Body of pancreas (tissue), 4 donors: ENCODE measurements around the gene PFN4. TPM values are rescaled to one million over a fixed set of nuclear protein-coding genes. Genes with fewer than 3 reads are reported as not detected.
"Not testable (repeated sequence)": the region's sequence is repeated elsewhere in the genome, so short reads cannot be mapped to it uniquely, and the experiment has no call there.

ENCODE experiments used
- ATAC-seq: fragments of 150-250 bp; one replicate; pipeline ENCODE4 v1.9.1; 2016
- DNase-seq, 4 donors: peaks; one replicate each; pipeline ENCODE4 v3.0.0-alpha.2; 2019
- H3K27ac ChIP-seq, 4 donors: fragments of 200-600 bp; sonication (generic); 1 replicate in 3 of 4; 2 replicates in 1 of 4; pipeline versions ENCODE4 v1.5.1 to v1.6.1; 2016 to 2019; ENCODE audit warnings: mild to moderate bottlenecking in 1 of 4, mixed read lengths in 1 of 4, moderate library complexity in 1 of 4
- H3K27me3 ChIP-seq, 2 donors: fragments of 200-600 bp; sonication (generic); one replicate each; pipeline ENCODE4 v1.6.0; 2016; ENCODE audit warnings: mild to moderate bottlenecking in 1 of 2
- H3K36me3 ChIP-seq, 2 donors: fragments of 200-600 bp; sonication (generic); replicated peaks in 1 of 2; 2 replicates each; pipeline ENCODE4 v1.5.1; 2016; ENCODE audit warnings: low read depth in 2 of 2; ENCODE audit not compliant: insufficient read depth in 1 of 2
- H3K4me1 ChIP-seq: fragments of 200-600 bp; sonication (generic); one replicate; pipeline ENCODE4 v1.6.0; 2016
- H3K4me3 ChIP-seq, 2 donors: fragments of 200-600 bp; sonication (generic); 1 replicate in 1 of 2; 2 replicates in 1 of 2; pipeline ENCODE4 v1.5.1; 2016 to 2019
- H3K9me3 ChIP-seq, 3 donors: fragments of 200-600 bp; sonication (generic); 1 replicate in 2 of 3; 2 replicates in 1 of 3; pipeline ENCODE4 v1.5.1; 2016
- CTCF ChIP-seq, 7 experiments: fragments of 450-650 bp in 4 of 7; fragments of 200-600 bp in 3 of 7; sonication (generic) in 3 of 7; IDR thresholded peaks; one replicate each; pipeline ENCODE4 v1.5.1; 2016 to 2019; ENCODE audit warnings: antibody characterized with exemption in 7 of 7
- POLR2A ChIP-seq, 3 donors: fragments of 450-650 bp; IDR thresholded peaks; one replicate each; pipeline ENCODE4 v1.6.1; 2016; ENCODE audit warnings: antibody characterized with exemption in 3 of 3, mild to moderate bottlenecking in 2 of 3
- WGBS, 2 donors: methylation state at CpG; one replicate each; pipeline ENCODE4 v1.1.5; 2017; 5-methylcytosine and 5-hydroxymethylcytosine counted together
- intact Hi-C: fragments of 100-400 bp; cut with DNase I; formaldehyde crosslinking; loops from one replicate; pipeline ENCODE4 v1.15.1; 2023
- total RNA-seq, 2 donors: library from RNA; depleted of rRNA; stranded (reverse); fragments of >200 nt; gene quantifications; one replicate each; pipeline ENCODE4 v1.1.0, GENCODE V29; 2016

The PFN4 gene
- total RNA-seq, 2 donors from 2014 or later = not detected

- Histone ChIP-seq H3K27me3 (no peaks in the 10 kb centered on the region), H3K36me3 (no peaks in the 10 kb centered on the region), H3K9me3 (no peaks in the 10 kb centered on the region), H3K4me1 (peaks cover 12% of the 10 kb centered on the region), H3K27ac (no peak overlapping the region), H3K4me3 (no peak overlapping the region)
- intact Hi-C loops = no loop called here
- 88 to 89% methylated on average over 5 of the region's 5 CpGs for WGBS, 2 donors
- ATAC-seq (no peak), DNase-seq (no peak)
- TF ChIP-seq POLR2A (IDR thresholded peaks at IDR 0.05) (no peak), CTCF (IDR thresholded peaks at IDR 0.05) (no peak)
Observed at GRCh38 chr2:24121066-24121465, 2.1 kb downstream of the PFN4 start.

GRCh38 chr2:24117902-24118301, 5.2 kb downstream of the PFN4 start:
- 40 to 57% methylated on average over 1 of the region's 1 CpG for WGBS, 2 donors
- H3K27ac ChIP-seq = no peak overlapping the region
- no peaks in the 10 kb centered on the region for H3K36me3 ChIP-seq
- TF ChIP-seq CTCF (IDR thresholded peaks at IDR 0.05) (no peak), POLR2A (IDR thresholded peaks at IDR 0.05) (no peak)
- peaks cover 6% of the 10 kb centered on the region for H3K4me1 ChIP-seq
- DNase-seq (no peak), ATAC-seq (no peak)
- no peaks in the 10 kb centered on the region for H3K27me3 ChIP-seq
- no peaks in the 10 kb centered on the region for H3K9me3 ChIP-seq
- no peak overlapping the region for H3K4me3 ChIP-seq
- intact Hi-C loops = no loop called here

GRCh38 chr2:24115057-24115456, 8.1 kb downstream of the PFN4 start:
- no peaks in the 10 kb centered on the region for H3K27me3 ChIP-seq
- no peak overlapping the region for H3K27ac ChIP-seq
- H3K4me3 ChIP-seq = no peak overlapping the region
- no peak for TF ChIP-seq POLR2A (IDR thresholded peaks at IDR 0.05)
- no peak for TF ChIP-seq CTCF (IDR thresholded peaks at IDR 0.05)
- no peak for ATAC-seq
- DNase-seq = no peak
- no peaks in the 10 kb centered on the region for H3K4me1 ChIP-seq
- H3K36me3 ChIP-seq = no peaks in the 10 kb centered on the region
- intact Hi-C loops = no loop called here
- H3K9me3 ChIP-seq = no peaks in the 10 kb centered on the region
- WGBS, 2 donors = 50 to 95% methylated on average over 1 to 2 of the region's 2 CpGs

- TF ChIP-seq POLR2A (IDR thresholded peaks at IDR 0.05) (no peak), CTCF (IDR thresholded peaks at IDR 0.05) (no peak)
- H3K4me3 ChIP-seq = no peak overlapping the region
- ATAC-seq (no peak), DNase-seq (no peak)
- H3K4me1 ChIP-seq = no peaks in the 10 kb centered on the region
- intact Hi-C loops = no loop called here
- 61 to 70% methylated on average over 2 of the region's 2 CpGs for WGBS, 2 donors
- H3K27ac ChIP-seq = no peak overlapping the region
- no peaks in the 10 kb centered on the region for H3K27me3 ChIP-seq
- no peaks in the 10 kb centered on the region for H3K36me3 ChIP-seq
- H3K9me3 ChIP-seq = no peaks in the 10 kb centered on the region
Observed at GRCh38 chr2:24111407-24111901, 11.7 kb downstream of the PFN4 start.

GRCh38 chr2:24110660-24111303, 12.4 kb downstream of the PFN4 start:
- ATAC-seq (no peak), DNase-seq (no peak)
- no peak overlapping the region for H3K27ac ChIP-seq
- no peak for TF ChIP-seq POLR2A (IDR thresholded peaks at IDR 0.05)
- TF ChIP-seq CTCF (IDR thresholded peaks at IDR 0.05) = no peak
- intact Hi-C loops = no loop called here
- H3K27me3 ChIP-seq = no peaks in the 10 kb centered on the region
- no peaks in the 10 kb centered on the region for H3K4me1 ChIP-seq
- H3K36me3 ChIP-seq = no peaks in the 10 kb centered on the region
- no peaks in the 10 kb centered on the region for H3K9me3 ChIP-seq
- 78 to 82% methylated on average over 7 of the region's 7 CpGs for WGBS, 2 donors
- H3K4me3 ChIP-seq = no peak overlapping the region

GRCh38 chr2:24109431-24109830, 13.7 kb downstream of the PFN4 start:
- H3K4me3 ChIP-seq, H3K9me3 ChIP-seq, DNase-seq, H3K27me3 ChIP-seq, H3K27ac ChIP-seq, H3K4me1 ChIP-seq, H3K36me3 ChIP-seq, ATAC-seq, intact Hi-C loops: not testable (repeated sequence)
- 93 to 100% methylated on average over 1 of the region's 1 CpG for WGBS, 2 donors
